Measurements from ENCODE around the gene DTX4.

DTX4 gene

GRCh38 chr11:59179121-59179520, 7.2 kb downstream of the DTX4 start:
- no peak for DNase-seq
- no peak overlapping the region for H3K4me3 ChIP-seq
- peaks cover 0 to 12% (median 0%) of the 10 kb centered on the region in 3 donors for H3K36me3 ChIP-seq
- H3K4me1 ChIP-seq = peaks cover 0 to under 1% (median under 1%) of the 10 kb centered on the region in 4 donors
- intact Hi-C loops (cut with DNase I; ENCODE audit: low total_unique reads) = no loop called here
- no peak for TF ChIP-seq CTCF (IDR thresholded peaks at IDR 0.05)
- no peaks in the 10 kb centered on the region for H3K27me3 ChIP-seq
- no peaks in the 10 kb centered on the region for H3K9me3 ChIP-seq
- no peak overlapping the region for H3K27ac ChIP-seq

GRCh38 chr11:59180168-59180776, 8.3 kb downstream of the DTX4 start:
- no peaks in the 10 kb centered on the region for H3K9me3 ChIP-seq
- no peaks in the 10 kb centered on the region for H3K27me3 ChIP-seq
- no peak for DNase-seq
- intact Hi-C loops (cut with DNase I; ENCODE audit: low total_unique reads) = no loop called here
- H3K4me1 ChIP-seq = no peaks in the 10 kb centered on the region
- no peak for TF ChIP-seq CTCF (IDR thresholded peaks at IDR 0.05)
- H3K4me3 ChIP-seq = no peak overlapping the region
- no peak overlapping the region for H3K27ac ChIP-seq
- H3K36me3 ChIP-seq = peaks cover 0 to 12% (median 0%) of the 10 kb centered on the region in 3 donors

- intact Hi-C loops (cut with DNase I; ENCODE audit: low total_unique reads) = no loop called here
Measured at GRCh38 chr11:59180907-59181306, 9.0 kb downstream of the DTX4 start.

GRCh38 chr11:59181746-59182456, 10.0 kb downstream of the DTX4 start:
- Histone ChIP-seq H3K36me3 (peaks cover 0 to 12% (median 0%) of the 10 kb centered on the region in 3 donors), H3K27me3 (no peaks in the 10 kb centered on the region), H3K9me3 (no peaks in the 10 kb centered on the region), H3K27ac (no peak overlapping the region), H3K4me1 (peaks cover 0 to 4% (median 0%) of the 10 kb centered on the region in 4 donors), H3K4me3 (no peak overlapping the region)
- no peak for TF ChIP-seq CTCF (IDR thresholded peaks at IDR 0.05)
- DNase-seq = no peak
- intact Hi-C loops (cut with DNase I; ENCODE audit: low total_unique reads) = no loop called here

More at GRCh38 chr11:59180907-59181306, 9.0 kb downstream of the DTX4 start:
- H3K36me3 ChIP-seq = peaks cover 0 to 12% (median 0%) of the 10 kb centered on the region in 3 donors
- H3K27ac ChIP-seq = no peak overlapping the region
- DNase-seq = no peak
- no peak overlapping the region for H3K4me3 ChIP-seq
- H3K9me3 ChIP-seq = no peaks in the 10 kb centered on the region
- no peaks in the 10 kb centered on the region for H3K27me3 ChIP-seq
- TF ChIP-seq CTCF (IDR thresholded peaks at IDR 0.05) = no peak
- H3K4me1 ChIP-seq = no peaks in the 10 kb centered on the region

GRCh38 chr11:59182457-59183151, 10.7 kb downstream of the DTX4 start:
- H3K36me3 ChIP-seq = peaks cover 0 to 12% (median 0%) of the 10 kb centered on the region in 3 donors
- H3K9me3 ChIP-seq = no peaks in the 10 kb centered on the region
- H3K4me3 ChIP-seq = no peak overlapping the region
- no peak for DNase-seq
- intact Hi-C loops (cut with DNase I; ENCODE audit: low total_unique reads) = no loop called here
- TF ChIP-seq CTCF (IDR thresholded peaks at IDR 0.05) = no peak
- H3K4me1 ChIP-seq = peaks cover 0 to 4% (median 0%) of the 10 kb centered on the region in 4 donors
- no peaks in the 10 kb centered on the region for H3K27me3 ChIP-seq
- H3K27ac ChIP-seq = no peak overlapping the region

Measured in tibial artery (tissue), 4 donors.